IMR-90 (cell line): ENCODE results near the gene KRT7. TPM values are rescaled to one million over a fixed set of nuclear protein-coding genes. Genes with fewer than 3 reads are reported as not detected.

Experiments used
- ATAC-seq: fragments of 200-7000 bp; cut with Tn5 transposase; 2 replicates; pipeline ENCODE4 v1.9.1; 2020; ENCODE audit warnings: low read depth, mild to moderate bottlenecking, moderate library complexity
- BruUV-seq: library from RNA; stranded (reverse); fragments of 400-500 nt; replicated peaks from 2 replicates; lab custom pipeline; 2021; lab: Mats Ljungman, UMichigan
- CTCF ChIA-PET: fragments of 300-600 bp; formaldehyde crosslinking; extraction: SDS; loops from one replicate; lab custom pipeline; 2021; ENCODE audit warnings: antibody characterized with exemption; lab: Yijun Ruan, JAX
- POLR2A ChIA-PET: fragments of 300-600 bp; sonication (Branson Sonifier 250); formaldehyde crosslinking; loops from one replicate; lab custom pipeline; 2022; ENCODE audit warnings: antibody characterized with exemption; ENCODE audit not compliant: unreplicated experiment; lab: Charles Lee
- DNase-seq: peaks from one replicate; pipeline ENCODE4 v3.0.0; 2013
- H2AFZ ChIP-seq: replicated peaks from 2 replicates; pipeline ENCODE3; 2013; ENCODE audit warnings: low read length, mild to moderate bottlenecking; ENCODE audit not compliant: poor library complexity
- H2AK5ac ChIP-seq: 2 replicates; pipeline ENCODE4 v1.6.1; 2013; ENCODE audit warnings: low read depth, low read length, inconsistent platforms
- H2AK9ac ChIP-seq: replicated peaks from 2 replicates; pipeline ENCODE3; 2013; ENCODE audit warnings: mild to moderate bottlenecking, low read depth, low read length, moderate library complexity; ENCODE audit not compliant: poor library complexity
- H2BK120ac ChIP-seq: 2 replicates; pipeline ENCODE4 v1.6.1; 2013; ENCODE audit warnings: low read depth, low read length, inconsistent platforms
- H2BK15ac ChIP-seq: 3 replicates; pipeline ENCODE4 v1.6.1; 2013; ENCODE audit warnings: low read depth, low read length, inconsistent platforms
- H2BK20ac ChIP-seq: 2 replicates; pipeline ENCODE4 v1.6.1; 2013; ENCODE audit warnings: low read depth, mild to moderate bottlenecking, inconsistent platforms, low read length, moderate library complexity
- H2BK5ac ChIP-seq: 2 replicates; pipeline ENCODE4 v1.6.1; 2013; ENCODE audit warnings: mild to moderate bottlenecking, low read depth, low read length, inconsistent platforms; ENCODE audit not compliant: poor library complexity, severe bottlenecking
- H3K14ac ChIP-seq: replicated peaks from 2 replicates; pipeline ENCODE4 v1.6.1; 2013; ENCODE audit warnings: low read depth, low read length, inconsistent platforms
- H3K18ac ChIP-seq: 2 replicates; pipeline ENCODE4 v1.6.1; 2013; ENCODE audit warnings: low read depth, low read length, control low read depth
- H3K23ac ChIP-seq: 2 replicates; pipeline ENCODE4 v1.6.1; 2013; ENCODE audit warnings: low read depth, low read length, inconsistent platforms
- H3K27ac ChIP-seq: 2 replicates; pipeline ENCODE4 v1.5.1; 2013; ENCODE audit warnings: mild to moderate bottlenecking, control low read depth, low read length; ENCODE audit not compliant: insufficient read depth
- H3K27me3 ChIP-seq: 2 replicates; pipeline ENCODE4 v1.6.1; 2013; ENCODE audit warnings: low read length; ENCODE audit not compliant: control insufficient read depth, insufficient read depth
- H3K36me3 ChIP-seq: 2 replicates; pipeline ENCODE4 v1.6.1; 2013; ENCODE audit warnings: low read length, mixed read lengths; ENCODE audit not compliant: control insufficient read depth, insufficient read depth
- H3K4ac ChIP-seq: 2 replicates; pipeline ENCODE4 v1.6.1; 2013; ENCODE audit warnings: low read depth, low read length, inconsistent platforms
- H3K4me1 ChIP-seq: 2 replicates; pipeline ENCODE4 v1.6.1; 2013; ENCODE audit warnings: low read length, mixed read lengths; ENCODE audit not compliant: control insufficient read depth, insufficient read depth
- H3K4me2 ChIP-seq: 2 replicates; pipeline ENCODE4 v1.6.1; 2013; ENCODE audit warnings: low read depth, mild to moderate bottlenecking, control low read depth, low read length, moderate library complexity
- H3K4me3 ChIP-seq: 2 replicates; pipeline ENCODE4 v1.5.1; 2013; ENCODE audit warnings: low read depth, mild to moderate bottlenecking, control low read depth, low read length, moderate library complexity; ENCODE audit not compliant: insufficient read depth
- H3K56ac ChIP-seq: 2 replicates; pipeline ENCODE4 v1.6.1; 2013; ENCODE audit warnings: low read length, inconsistent platforms; ENCODE audit not compliant: insufficient read depth; ENCODE audit errors: extremely low read depth
- H3K79me1 ChIP-seq, 2 experiments: 2 replicates each; pipeline ENCODE4 v1.6.1; 2013; ENCODE audit warnings: low read length in 2 of 2, inconsistent platforms in 1 of 2, low read depth in 1 of 2
- H3K9ac ChIP-seq: 2 replicates; pipeline ENCODE4 v1.6.1; 2013; ENCODE audit warnings: low read depth, low read length, control low read depth
- H3K9me1 ChIP-seq: 2 replicates; pipeline ENCODE4 v1.6.1; 2013; ENCODE audit warnings: low read length, inconsistent platforms; ENCODE audit not compliant: insufficient read depth
- H3K9me3 ChIP-seq: 2 replicates; pipeline ENCODE4 v1.6.1; 2013; ENCODE audit warnings: low read length; ENCODE audit not compliant: control insufficient read depth, insufficient read depth
- H4K20me1 ChIP-seq: 2 replicates; pipeline ENCODE4 v1.6.1; 2013; ENCODE audit warnings: low read length, inconsistent platforms; ENCODE audit not compliant: insufficient read depth
- H4K5ac ChIP-seq: 2 replicates; pipeline ENCODE4 v1.6.1; 2013; ENCODE audit warnings: mild to moderate bottlenecking, low read depth, low read length, control low read depth
- H4K8ac ChIP-seq, 2 experiments: 2 replicates each; pipeline ENCODE4 v1.6.1; 2013; ENCODE audit warnings: low read depth in 2 of 2, low read length in 2 of 2, control low read depth in 1 of 2, inconsistent platforms in 1 of 2
- H4K91ac ChIP-seq: 2 replicates; pipeline ENCODE4 v1.6.1; 2013; ENCODE audit warnings: low read depth, low read length, inconsistent platforms; ENCODE audit not compliant: insufficient read depth
- CEBPB ChIP-seq: IDR thresholded peaks from 2 replicates; pipeline ENCODE4 v1.6.1; 2012; ENCODE audit warnings: low read depth, low read length, improper control_type of control experiment
- CHD1 ChIP-seq: IDR thresholded peaks from 2 replicates; pipeline ENCODE4 v1.6.1; 2012; ENCODE audit warnings: low read depth, low read length, improper control_type of control experiment
- ELK1 ChIP-seq: fragments of 150-350 bp; IDR thresholded peaks from 2 replicates; pipeline ENCODE4 v1.6.1; 2016; ENCODE audit warnings: low read depth, mild to moderate bottlenecking, low read length, moderate library complexity, borderline replicate concordance
- NFE2L2 ChIP-seq: fragments of 150-350 bp; IDR thresholded peaks from 2 replicates; pipeline ENCODE4 v1.6.1; 2016; ENCODE audit warnings: low read depth, mild to moderate bottlenecking, low read length
- POLR2A ChIP-seq: IDR thresholded peaks from 2 replicates; pipeline ENCODE4 v1.6.1; 2012; ENCODE audit warnings: mild to moderate bottlenecking, low read depth, low read length
- RAD21 ChIP-seq: IDR thresholded peaks from 2 replicates; pipeline ENCODE4 v1.6.1; 2012; ENCODE audit warnings: low read length, improper control_type of control experiment
- RCOR1 ChIP-seq: IDR thresholded peaks from 2 replicates; pipeline ENCODE4 v1.6.1; 2012; ENCODE audit warnings: mild to moderate bottlenecking, low read length, improper control_type of control experiment; ENCODE audit not compliant: insufficient replicate concordance
- WGBS, 2 experiments: methylation state at CpG; one replicate each; pipeline versions ENCODE4 v1.1.5 to v1.1.7; 2013; ENCODE audit warnings: missing lambda C conversion rate in 2 of 2; ENCODE audit not compliant: insufficient read length in 1 of 2; ENCODE audit errors: extremely low coverage in 2 of 2; 5-methylcytosine and 5-hydroxymethylcytosine counted together
- dilution Hi-C: fragments of 300-500 bp; cut with HindIII; formaldehyde crosslinking; loops from one replicate; pipeline ENCODE4 v1.14.3; 2018; ENCODE audit warnings: low sequenced_read_pairs; ENCODE audit not compliant: unreplicated experiment
- in situ Hi-C: fragments of 300-500 bp; cut with MboI; formaldehyde crosslinking; loops from 3 replicates; pipeline ENCODE4 v1.14.3; 2019; ENCODE audit warnings: low sequenced_read_pairs, inconsistent platforms, mixed read lengths
- intact Hi-C: fragments of 100-400 bp; cut with micrococcal nuclease; formaldehyde crosslinking; loops from 2 replicates; pipeline ENCODE4 v1.10.0; 2022
- polyA plus RNA-seq, 3 experiments: library from polyadenylated mRNA; depleted of rRNA; stranded (reverse); fragments of >200 nt; gene quantifications; 2 replicates each; pipeline ENCODE4 v1.2.3, GENCODE V29; 2012; ENCODE audit warnings: low replicate concordance in 1 of 3
- total RNA-seq: library from RNA; depleted of rRNA; stranded (reverse); fragments of >200 nt; gene quantifications from 2 replicates; pipeline ENCODE4 v1.2.3, GENCODE V29; 2012
- TF ChIP-seq, protein P1 (sequence below): conservative IDR thresholded peaks from 2 replicates; pipeline ENCODE4 v1.5.1; 2012; ENCODE audit warnings: mild to moderate bottlenecking, low read depth, low read length, improper control_type of control experiment

Gene KRT7
- total and polyA plus RNA-seq, 2 of the 4 experiments (the other 2 are of a cell fraction), result 0.54 to 1.7 TPM

DNA sequence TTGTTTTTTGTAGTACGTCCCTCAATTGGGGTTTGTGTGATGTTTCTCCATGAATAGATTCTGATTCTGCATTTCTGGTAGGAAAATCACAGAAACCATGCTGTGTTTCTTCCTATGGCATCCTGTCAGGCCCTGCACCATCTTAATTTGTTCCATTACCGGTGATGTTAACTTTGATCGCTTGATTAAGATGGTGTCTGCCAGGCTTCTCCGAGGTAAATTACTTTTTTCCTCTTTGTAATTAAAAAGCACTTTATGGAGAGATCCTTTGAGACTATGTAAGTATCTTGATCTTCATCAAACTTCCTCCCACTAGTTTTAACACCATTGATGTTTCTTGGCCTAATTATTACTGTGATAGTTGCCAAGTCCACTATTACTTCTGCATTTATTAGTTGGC lies 15.0 kb upstream of the KRT7 start:
- no peak overlapping the region for H2BK15ac ChIP-seq
- CTCF ChIA-PET, result no interaction called here

More for the DNA sequence above, 15.0 kb upstream of the KRT7 start:
- Histone ChIP-seq H3K23ac (no peak overlapping the region), H2BK120ac (no peak overlapping the region), H2AFZ (no peak overlapping the region), H3K36me3 (no peaks in the 10 kb centered on the region), H4K8ac (no peak overlapping the region), H3K4me3 (no peak overlapping the region), H3K9ac (no peak overlapping the region), H3K27me3 (no peaks in the 10 kb centered on the region), H2BK5ac (no peak overlapping the region), H2AK5ac (no peak overlapping the region), H4K20me1 (no peaks in the 10 kb centered on the region), H2BK20ac (no peak overlapping the region), H3K18ac (no peak overlapping the region), H2AK9ac (no peak overlapping the region), H3K4me1 (peaks cover 9% of the 10 kb centered on the region), H3K9me1 (peaks cover 27% of the 10 kb centered on the region), H3K14ac (no peak overlapping the region), H3K9me3 (no peaks in the 10 kb centered on the region), H4K5ac (no peak overlapping the region), H3K27ac (no peak overlapping the region), H3K56ac (no peak overlapping the region), H3K4ac (no peak overlapping the region), H4K91ac (no peak overlapping the region), H3K79me1 (no peaks in the 10 kb centered on the region), H3K4me2 (no peak overlapping the region)
- TF ChIP-seq POLR2A, result no peak
- TF ChIP-seq CHD1, result no peak
- no peak for TF ChIP-seq RCOR1
- no peak for TF ChIP-seq ELK1
- TF ChIP-seq NFE2L2, result no peak
- no peak for TF ChIP-seq RAD21
- TF ChIP-seq, protein P1, sequence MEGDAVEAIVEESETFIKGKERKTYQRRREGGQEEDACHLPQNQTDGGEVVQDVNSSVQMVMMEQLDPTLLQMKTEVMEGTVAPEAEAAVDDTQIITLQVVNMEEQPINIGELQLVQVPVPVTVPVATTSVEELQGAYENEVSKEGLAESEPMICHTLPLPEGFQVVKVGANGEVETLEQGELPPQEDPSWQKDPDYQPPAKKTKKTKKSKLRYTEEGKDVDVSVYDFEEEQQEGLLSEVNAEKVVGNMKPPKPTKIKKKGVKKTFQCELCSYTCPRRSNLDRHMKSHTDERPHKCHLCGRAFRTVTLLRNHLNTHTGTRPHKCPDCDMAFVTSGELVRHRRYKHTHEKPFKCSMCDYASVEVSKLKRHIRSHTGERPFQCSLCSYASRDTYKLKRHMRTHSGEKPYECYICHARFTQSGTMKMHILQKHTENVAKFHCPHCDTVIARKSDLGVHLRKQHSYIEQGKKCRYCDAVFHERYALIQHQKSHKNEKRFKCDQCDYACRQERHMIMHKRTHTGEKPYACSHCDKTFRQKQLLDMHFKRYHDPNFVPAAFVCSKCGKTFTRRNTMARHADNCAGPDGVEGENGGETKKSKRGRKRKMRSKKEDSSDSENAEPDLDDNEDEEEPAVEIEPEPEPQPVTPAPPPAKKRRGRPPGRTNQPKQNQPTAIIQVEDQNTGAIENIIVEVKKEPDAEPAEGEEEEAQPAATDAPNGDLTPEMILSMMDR, result no peak
- TF ChIP-seq CEBPB, result no peak
- DNase-seq (no peak), ATAC-seq (no peak)
- no CpG with 5 or more reads among the region's 4 CpGs for WGBS, 2 experiments
- intact Hi-C loops (loop anchor here (10.0 kb wide), 1 partner anchor 657 kb away; no protein-coding TSS in a partner anchor), dilution Hi-C loops (no loop called here), in situ Hi-C loops (no loop called here)
- BruUV-seq, result no TSS peak
- POLR2A ChIA-PET, result no interaction called here
